M059J (cell line): ENCODE data around the gene CGB8. TPM values are rescaled to one million over a fixed set of nuclear protein-coding genes. Genes with fewer than 3 reads are reported as not detected.
A peak's percentile ranks its signal among the peaks of the same experiment; 100 is the strongest.

Experiments
- DNase-seq: peaks from one replicate; pipeline ENCODE4 v3.0.0-alpha.2; 2012; ENCODE audit warnings: low read depth
- total RNA-seq: library from RNA; depleted of rRNA; stranded (reverse); fragments of >200 nt; shearing (Covaris generic); gene quantifications from 2 replicates; pipeline ENCODE4 v1.2.3, GENCODE V29; 2014; rRNA removed

Gene CGB8
- total RNA-seq, 1 experiment from 2014 or later: 21.3 TPM

GRCh38 chr19:49006905-49007304 is 42.0 kb downstream of the CGB8 start:
- no peak for DNase-seq

GRCh38 chr19:49004964-49005614 is 43.8 kb downstream of the CGB8 start:
- no peak for DNase-seq

- DNase-seq: no peak
Measured at GRCh38 chr19:49004133-49004532, 44.8 kb downstream of the CGB8 start.

- DNase-seq: peak; percentile 50
Measured at GRCh38 chr19:48999481-49000325, 49.2 kb downstream of the CGB8 start.

- DNase-seq: peak; percentile 69
Measured at GRCh38 chr19:48997972-48998371, 50.9 kb downstream of the CGB8 start.

Other genes starting within 250 kb of the CGB8 start
- 41.0 and 54.0 TPM in 2 replicates for gene BCAT2, start 238.1 kb downstream of the CGB8 start, total RNA-seq
- gene HSD17B14, start 212.6 kb downstream of the CGB8 start, total RNA-seq: 20.9 and 22.7 TPM in 2 replicates
- gene PLEKHA4, start 180.5 kb downstream of the CGB8 start, total RNA-seq: 4.3 and 5.0 TPM in 2 replicates
- 31.1 and 40.5 TPM in 2 replicates for gene PPP1R15A, start 176.7 kb downstream of the CGB8 start, total RNA-seq
- not detected in 2 replicates for gene TULP2, start 150.4 kb downstream of the CGB8 start, total RNA-seq
- 236 and 301 TPM in 2 replicates for gene NUCB1, start 148.8 kb downstream of the CGB8 start, total RNA-seq
- gene DHDH, start 115.4 kb downstream of the CGB8 start, total RNA-seq: 0.15 TPM in 1 of 2 replicates, not detected in the other
- gene BAX, start 94.2 kb downstream of the CGB8 start, total RNA-seq: 97.7 and 101 TPM in 2 replicates
- 3,106 and 3,231 TPM in 2 replicates for gene FTL, start 83.8 kb downstream of the CGB8 start, total RNA-seq
- 50.1 and 67.3 TPM in 2 replicates for gene GYS1, start 55.8 kb downstream of the CGB8 start, total RNA-seq
- gene RUVBL2, start 55.2 kb downstream of the CGB8 start, total RNA-seq: 275 and 292 TPM in 2 replicates
- 1.8 TPM in 1 of 2 replicates, not detected in the other for gene LHB, start 32.0 kb downstream of the CGB8 start, total RNA-seq
- 1.7 and 7.0 TPM in 2 replicates for gene CGB3, start 24.8 kb downstream of the CGB8 start, total RNA-seq
- 1.7 and 4.2 TPM in 2 replicates for gene CGB2, start 17.2 kb downstream of the CGB8 start, total RNA-seq
- 2.6 and 14.5 TPM in 2 replicates for gene CGB1, start 12.2 kb downstream of the CGB8 start, total RNA-seq
- gene CGB5, start 5.3 kb downstream of the CGB8 start, total RNA-seq: 7.3 and 8.1 TPM in 2 replicates
- 2.7 and 5.3 TPM in 2 replicates for gene CGB7, start 8.6 kb upstream of the CGB8 start, total RNA-seq
- gene NTF4, start 15.7 kb upstream of the CGB8 start, total RNA-seq: 0.67 TPM in 1 of 2 replicates, not detected in the other
- not detected in 2 replicates for gene KCNA7, start 23.6 kb upstream of the CGB8 start, total RNA-seq
- gene SNRNP70, start 36.3 kb upstream of the CGB8 start, total RNA-seq: 175 and 191 TPM in 2 replicates
- 9.7 and 17.1 TPM in 2 replicates for gene LIN7B, start 65.3 kb upstream of the CGB8 start, total RNA-seq
- 0.44 and 1.6 TPM in 2 replicates for gene C19orf73, start 70.0 kb upstream of the CGB8 start, total RNA-seq
- 2.4 and 4.8 TPM in 2 replicates for gene PPFIA3, start 70.4 kb upstream of the CGB8 start, total RNA-seq
- not detected in 2 replicates for gene HRC, start 106.3 kb upstream of the CGB8 start, total RNA-seq
- gene TRPM4, start 108.7 kb upstream of the CGB8 start, total RNA-seq: 1.2 and 2.6 TPM in 2 replicates